Measurements from ENCODE around the gene MED4.

Gene MED4

DNA sequence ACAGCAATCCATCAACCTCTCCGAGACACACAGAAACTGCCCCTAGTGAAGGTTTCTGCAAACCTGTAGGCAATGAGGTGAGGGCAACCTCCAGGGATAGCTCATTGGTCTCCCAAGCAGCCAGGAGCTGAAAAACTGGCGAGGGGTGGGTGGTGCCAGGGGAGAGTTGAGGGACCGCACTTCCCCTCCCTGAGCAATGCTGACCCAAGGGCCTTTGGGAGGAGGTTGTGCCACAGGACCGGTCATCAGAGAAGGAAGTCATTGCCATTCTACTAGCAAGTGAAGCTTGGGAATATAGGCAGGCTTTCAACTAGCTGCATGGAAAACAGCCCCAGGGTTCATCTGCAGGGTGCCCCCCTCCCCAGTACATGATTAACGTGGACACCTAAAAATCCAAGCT lies 23.1 kb upstream of the MED4 start:
- Histone ChIP-seq H3K4me1 (ENCODE audit: insufficient read depth, low read length) (no peaks in the 10 kb centered on the region), H3K9ac (ENCODE audit: low read depth, low read length) (no peak overlapping the region), H3K27me3 (ENCODE audit: insufficient read depth, low read length) (no peaks in the 10 kb centered on the region), H3K4me3 (ENCODE audit: low read length) (no peak overlapping the region), H3K27ac (ENCODE audit: low read depth, low read length) (no peak overlapping the region), H3K36me3 (ENCODE audit: insufficient read depth, low read length) (no peaks in the 10 kb centered on the region), H3K9me3 (ENCODE audit: insufficient read depth, low read depth, low read length) (no peaks in the 10 kb centered on the region)
- 89% methylated on average over 4 of the region's 5 CpGs for WGBS

DNA sequence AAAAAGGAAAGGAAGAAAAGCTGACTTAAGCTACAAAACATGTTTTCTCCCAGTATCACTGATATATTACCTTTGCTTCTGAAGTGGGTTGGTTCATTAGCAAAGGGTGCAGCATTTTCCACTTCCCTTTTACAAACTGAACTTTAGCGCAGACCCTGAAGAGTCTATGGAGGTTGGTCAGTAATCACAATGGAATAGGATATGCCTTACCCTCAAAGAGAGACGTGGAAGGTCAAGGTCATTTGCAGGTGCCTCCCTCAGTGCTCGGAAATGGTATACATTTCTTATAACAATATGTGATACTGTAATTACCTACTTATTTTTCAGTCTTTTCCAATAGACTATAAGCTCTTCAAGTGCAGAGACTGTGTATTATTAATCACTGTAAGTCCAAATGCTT lies 21.9 kb upstream of the MED4 start:
- WGBS, result 50% methylated on average over 2 of the region's 3 CpGs
- H3K27me3 ChIP-seq (ENCODE audit: insufficient read depth, low read length), result no peaks in the 10 kb centered on the region
- no peak overlapping the region for H3K27ac ChIP-seq (ENCODE audit: low read depth, low read length)
- H3K4me3 ChIP-seq (ENCODE audit: low read length), result no peak overlapping the region
- H3K4me1 ChIP-seq (ENCODE audit: insufficient read depth, low read length), result no peaks in the 10 kb centered on the region
- H3K36me3 ChIP-seq (ENCODE audit: insufficient read depth, low read length), result no peaks in the 10 kb centered on the region
- no peak overlapping the region for H3K9ac ChIP-seq (ENCODE audit: low read depth, low read length)
- H3K9me3 ChIP-seq (ENCODE audit: insufficient read depth, low read depth, low read length), result no peaks in the 10 kb centered on the region

DNA sequence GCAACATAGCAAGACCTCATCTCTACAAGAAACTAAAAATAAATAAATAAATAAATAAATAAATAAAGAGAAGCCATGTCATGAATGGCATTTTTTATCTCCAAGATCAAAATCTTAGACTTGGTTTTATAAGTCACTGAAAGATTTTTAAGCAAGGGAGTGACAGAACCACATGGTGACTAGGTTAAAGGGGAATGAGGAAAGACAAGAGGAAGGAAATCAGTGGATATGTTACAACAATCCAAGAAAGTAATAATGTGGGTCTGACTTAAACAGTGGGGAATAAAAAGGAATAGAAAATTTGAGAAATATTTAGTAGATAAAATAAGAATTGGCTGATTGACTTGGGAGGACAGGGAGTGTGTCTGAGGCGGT lies 18.8 kb upstream of the MED4 start:
- Histone ChIP-seq H3K27me3 (ENCODE audit: insufficient read depth, low read length) (no peaks in the 10 kb centered on the region), H3K4me3 (ENCODE audit: low read length) (no peak overlapping the region), H3K9me3 (ENCODE audit: insufficient read depth, low read depth, low read length) (no peaks in the 10 kb centered on the region), H3K27ac (ENCODE audit: low read depth, low read length) (no peak overlapping the region), H3K36me3 (ENCODE audit: insufficient read depth, low read length) (no peaks in the 10 kb centered on the region), H3K9ac (ENCODE audit: low read depth, low read length) (no peak overlapping the region), H3K4me1 (ENCODE audit: insufficient read depth, low read length) (no peaks in the 10 kb centered on the region)
- WGBS, result 91% methylated on average over 1 of the region's 1 CpG

DNA sequence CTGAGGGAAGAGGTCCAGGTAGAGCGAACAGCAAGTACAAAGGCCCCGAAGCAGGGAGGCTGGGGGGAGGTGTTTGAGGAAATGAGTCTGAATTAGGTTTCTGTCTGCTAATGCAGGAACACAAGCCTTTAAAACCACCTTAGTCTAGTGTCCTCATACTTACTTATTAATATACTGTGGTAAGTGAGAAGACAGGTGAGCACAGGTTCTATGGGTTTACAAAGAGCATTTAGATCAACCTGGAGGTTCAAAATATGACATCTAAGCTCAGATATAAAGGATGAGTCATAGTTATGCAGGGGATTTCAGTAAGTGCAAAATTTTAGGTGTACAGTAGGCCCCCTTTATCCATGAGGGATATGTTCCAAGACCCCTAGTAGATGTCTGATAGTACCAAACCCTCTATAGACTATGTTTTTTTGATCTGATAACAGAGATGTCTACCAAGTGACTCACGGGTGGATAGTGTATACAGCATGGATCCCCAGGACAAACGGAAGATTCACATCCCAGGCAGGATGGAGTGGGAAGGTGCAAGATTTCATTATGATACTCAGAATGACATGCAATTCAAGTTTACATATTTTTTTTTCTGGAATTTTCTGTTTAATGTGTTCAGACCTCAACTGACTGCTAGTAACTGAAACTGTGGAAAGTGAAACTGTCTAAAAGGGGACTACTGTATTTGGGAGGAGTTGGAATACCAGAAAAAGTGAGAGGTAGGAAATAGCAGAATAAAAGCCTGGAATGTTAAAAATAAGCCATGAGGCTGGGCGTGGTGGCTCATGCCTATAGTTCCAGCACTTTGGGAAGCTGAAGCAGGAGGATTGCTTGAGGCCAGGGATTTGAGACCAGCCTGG lies 18.2 kb upstream of the MED4 start:
- H3K9me3 ChIP-seq (ENCODE audit: insufficient read depth, low read depth, low read length), result no peaks in the 10 kb centered on the region
- no peaks in the 10 kb centered on the region for H3K4me1 ChIP-seq (ENCODE audit: insufficient read depth, low read length)
- no peak overlapping the region for H3K4me3 ChIP-seq (ENCODE audit: low read length)
- no peak overlapping the region for H3K9ac ChIP-seq (ENCODE audit: low read depth, low read length)
- no peak overlapping the region for H3K27ac ChIP-seq (ENCODE audit: low read depth, low read length)
- H3K36me3 ChIP-seq (ENCODE audit: insufficient read depth, low read length), result no peaks in the 10 kb centered on the region
- 95% methylated on average over 5 of the region's 5 CpGs for WGBS
- H3K27me3 ChIP-seq (ENCODE audit: insufficient read depth, low read length), result no peaks in the 10 kb centered on the region

DNA sequence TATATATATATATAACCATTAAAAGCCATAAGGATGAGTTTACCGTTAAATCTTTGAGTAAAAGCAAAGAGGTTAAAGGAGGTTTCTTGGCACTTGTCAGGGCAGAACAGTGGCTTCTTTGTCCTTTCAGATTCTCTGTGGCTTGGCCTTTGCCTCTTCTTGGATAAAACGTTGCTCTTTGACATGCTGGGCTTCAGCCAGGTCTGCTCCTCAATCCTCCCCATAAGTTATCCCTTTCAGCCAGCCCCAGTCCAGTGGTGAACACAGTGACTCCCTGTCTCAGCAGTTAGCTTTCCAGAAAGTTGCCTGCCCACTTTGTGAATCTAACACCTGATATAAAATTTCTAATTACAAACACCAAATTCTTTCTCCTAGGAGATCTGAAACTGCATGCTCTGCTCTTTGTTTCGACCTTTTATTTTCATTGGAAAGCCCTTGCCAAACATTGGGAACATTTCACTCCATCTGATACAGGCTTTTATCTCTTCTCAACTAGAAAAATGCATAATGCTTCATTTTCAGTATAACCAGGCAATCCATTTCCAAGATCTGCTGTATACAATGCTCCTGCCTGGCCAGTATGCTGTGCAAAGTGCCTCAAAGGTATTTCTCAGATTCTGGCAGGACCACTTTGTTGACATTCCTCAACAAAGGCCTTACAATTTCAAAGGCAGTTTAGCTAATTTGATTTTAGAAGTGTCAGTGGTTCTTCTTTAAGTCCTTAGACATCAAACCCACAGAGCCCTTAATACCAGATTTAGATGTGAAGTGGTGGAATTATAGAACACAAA lies 16.2 kb upstream of the MED4 start:
- H3K9me3 ChIP-seq (ENCODE audit: insufficient read depth, low read depth, low read length), result no peaks in the 10 kb centered on the region
- H3K4me1 ChIP-seq (ENCODE audit: insufficient read depth, low read length), result no peaks in the 10 kb centered on the region
- H3K27me3 ChIP-seq (ENCODE audit: insufficient read depth, low read length), result no peaks in the 10 kb centered on the region
- no peak overlapping the region for H3K27ac ChIP-seq (ENCODE audit: low read depth, low read length)
- no peak overlapping the region for H3K9ac ChIP-seq (ENCODE audit: low read depth, low read length)
- no peaks in the 10 kb centered on the region for H3K36me3 ChIP-seq (ENCODE audit: insufficient read depth, low read length)
- WGBS, result 83% methylated on average over 3 of the region's 3 CpGs
- no peak overlapping the region for H3K4me3 ChIP-seq (ENCODE audit: low read length)

DNA sequence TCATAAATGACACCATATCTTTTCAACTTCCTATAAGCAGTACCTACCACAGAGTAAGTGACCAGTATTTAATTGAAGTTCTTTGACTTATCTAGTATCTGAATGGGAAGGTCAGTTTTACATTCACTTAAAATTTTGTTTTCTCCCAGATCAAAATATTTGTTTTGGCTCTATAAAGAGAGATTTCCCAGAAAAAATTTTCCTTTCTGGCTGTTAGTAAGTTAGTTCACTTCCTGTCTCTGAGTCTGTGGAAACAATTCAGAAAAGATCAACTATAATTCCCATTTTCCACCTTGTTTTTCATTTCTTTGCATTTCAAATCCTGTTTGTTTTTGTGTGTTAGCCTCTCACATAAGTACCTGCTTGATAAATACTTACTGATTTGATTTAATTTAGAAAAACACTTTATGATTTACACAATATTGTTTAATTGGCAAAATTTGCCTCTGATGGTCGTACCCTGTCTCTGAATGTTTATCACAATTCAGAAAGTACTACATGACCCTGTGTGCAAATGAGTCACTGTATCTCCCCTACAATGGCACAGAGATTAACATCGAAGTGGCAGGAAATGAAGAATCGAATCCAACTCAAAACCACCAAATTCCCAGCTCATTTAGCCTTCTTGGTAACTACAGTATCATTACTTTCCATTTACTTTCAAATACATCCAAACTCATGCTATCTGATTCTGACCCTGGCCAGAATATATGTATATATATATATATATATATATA lies 15.4 kb upstream of the MED4 start:
- WGBS, result 89% methylated on average over 3 of the region's 3 CpGs
- Histone ChIP-seq H3K9ac (ENCODE audit: low read depth, low read length) (no peak overlapping the region), H3K27me3 (ENCODE audit: insufficient read depth, low read length) (no peaks in the 10 kb centered on the region), H3K4me3 (ENCODE audit: low read length) (no peak overlapping the region), H3K9me3 (ENCODE audit: insufficient read depth, low read depth, low read length) (no peaks in the 10 kb centered on the region), H3K27ac (ENCODE audit: low read depth, low read length) (no peak overlapping the region), H3K36me3 (ENCODE audit: insufficient read depth, low read length) (no peaks in the 10 kb centered on the region), H3K4me1 (ENCODE audit: insufficient read depth, low read length) (no peaks in the 10 kb centered on the region)

DNA sequence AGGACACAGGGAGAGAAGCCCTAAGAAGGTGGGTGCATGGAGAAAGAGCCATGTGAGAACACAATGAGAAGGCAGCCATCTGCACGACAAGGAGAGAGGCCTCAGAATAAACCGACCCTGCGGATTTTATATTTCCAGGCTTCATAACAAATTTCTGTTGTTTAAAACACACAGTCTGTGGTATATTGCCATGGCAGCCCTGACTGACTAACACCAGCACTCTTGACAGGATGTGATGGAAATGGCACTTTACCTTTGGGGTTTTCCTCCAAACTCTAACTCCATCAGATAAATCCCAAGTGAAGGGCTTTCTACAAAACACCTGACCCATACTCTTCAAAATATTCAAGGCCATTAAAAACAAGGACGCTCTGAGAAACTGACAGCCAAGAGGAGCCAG lies 13.2 kb upstream of the MED4 start:
- Histone ChIP-seq H3K27ac (ENCODE audit: low read depth, low read length) (no peak overlapping the region), H3K9me3 (ENCODE audit: insufficient read depth, low read depth, low read length) (no peaks in the 10 kb centered on the region), H3K4me3 (ENCODE audit: low read length) (no peak overlapping the region), H3K27me3 (ENCODE audit: insufficient read depth, low read length) (no peaks in the 10 kb centered on the region), H3K9ac (ENCODE audit: low read depth, low read length) (no peak overlapping the region), H3K4me1 (ENCODE audit: insufficient read depth, low read length) (no peaks in the 10 kb centered on the region), H3K36me3 (ENCODE audit: insufficient read depth, low read length) (no peaks in the 10 kb centered on the region)
- 65% methylated on average over 4 of the region's 4 CpGs for WGBS

DNA sequence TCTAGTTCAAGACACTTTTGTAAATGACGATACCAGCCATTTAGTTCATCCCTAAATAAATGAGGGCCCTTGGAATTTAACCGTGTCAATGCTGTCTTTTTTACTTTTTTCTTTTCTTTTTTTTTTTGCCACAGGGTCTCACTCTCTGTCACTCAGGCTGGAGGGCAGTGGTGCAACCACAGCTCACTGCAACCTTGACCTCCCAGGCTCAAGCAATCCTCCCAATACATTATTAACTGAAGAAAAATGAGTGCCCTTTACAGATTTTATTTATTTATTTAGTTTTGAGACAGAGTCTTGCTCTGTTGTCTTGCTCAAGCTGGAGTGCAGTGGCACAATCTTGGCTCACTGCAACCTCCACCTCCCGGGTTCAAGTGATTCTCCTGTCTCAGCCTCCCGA lies 2.9 kb upstream of the MED4 start:
- no peaks in the 10 kb centered on the region for H3K36me3 ChIP-seq (ENCODE audit: insufficient read depth, low read length)
- H3K9me3 ChIP-seq (ENCODE audit: insufficient read depth, low read depth, low read length), result no peaks in the 10 kb centered on the region
- H3K27me3 ChIP-seq (ENCODE audit: insufficient read depth, low read length), result no peaks in the 10 kb centered on the region
- no peak overlapping the region for H3K4me3 ChIP-seq (ENCODE audit: low read length)
- peaks cover 25% of the 10 kb centered on the region for H3K4me1 ChIP-seq (ENCODE audit: insufficient read depth, low read length)
- 90% methylated on average over 4 of the region's 4 CpGs for WGBS
- no peak overlapping the region for H3K27ac ChIP-seq (ENCODE audit: low read depth, low read length)
- no peak overlapping the region for H3K9ac ChIP-seq (ENCODE audit: low read depth, low read length)

DNA sequence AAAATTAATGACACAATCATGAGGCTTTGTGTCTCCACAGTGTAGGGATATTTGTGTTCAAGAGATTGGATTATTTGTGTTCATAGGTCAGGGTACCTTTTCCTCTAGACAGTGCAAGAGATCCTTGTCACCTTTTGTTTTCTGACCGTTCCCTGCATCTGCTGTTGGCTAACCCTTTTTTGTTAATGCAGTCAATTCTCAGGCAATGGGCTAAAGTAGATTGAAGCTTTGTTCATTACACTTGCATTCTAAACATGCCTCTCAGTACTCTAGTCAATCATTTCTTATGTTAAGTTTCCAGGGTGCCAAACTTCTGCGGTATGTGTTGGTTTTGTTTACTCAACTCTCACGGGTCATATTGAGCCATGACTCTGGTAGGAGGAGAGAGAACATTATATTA lies 1.8 kb upstream of the MED4 start:
- peaks cover 25% of the 10 kb centered on the region for H3K4me1 ChIP-seq (ENCODE audit: insufficient read depth, low read length)
- no peaks in the 10 kb centered on the region for H3K36me3 ChIP-seq (ENCODE audit: insufficient read depth, low read length)
- no peak overlapping the region for H3K4me3 ChIP-seq (ENCODE audit: low read length)
- 18% methylated on average over 3 of the region's 3 CpGs for whole genome bisulfite sequencing
- peak overlapping the region; percentile 22; the same call in 1 of the 2 replicates for H3K9ac ChIP-seq (ENCODE audit: low read depth, low read length)
- H3K27me3 ChIP-seq (ENCODE audit: insufficient read depth, low read length), result no peaks in the 10 kb centered on the region
- no peaks in the 10 kb centered on the region for H3K9me3 ChIP-seq (ENCODE audit: insufficient read depth, low read depth, low read length)
- peak overlapping the region; percentile 91 for H3K27ac ChIP-seq (ENCODE audit: low read depth, low read length)

DNA sequence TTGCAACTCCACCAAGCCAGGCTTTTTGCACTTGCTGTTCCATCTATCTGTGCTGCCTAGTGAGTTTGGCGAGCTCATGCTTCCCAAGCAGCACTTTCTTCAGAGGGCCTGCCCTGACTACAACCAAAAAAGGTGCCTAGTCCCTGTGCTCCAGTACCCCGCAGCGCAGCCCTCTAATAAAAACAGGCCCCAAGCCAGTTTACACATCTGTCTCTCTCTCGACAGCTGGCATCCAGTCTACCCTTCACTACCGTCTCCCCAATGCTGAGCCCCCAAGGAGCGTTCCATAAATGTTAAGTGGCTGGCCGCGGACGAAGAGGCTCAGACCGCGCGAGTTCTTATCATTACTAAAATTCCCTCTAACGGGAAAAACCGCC lies 512 bp downstream of the MED4 start:
- peak overlapping the region; percentile 74 for H3K27ac ChIP-seq (ENCODE audit: low read depth, low read length)
- H3K9ac ChIP-seq (ENCODE audit: low read depth, low read length), result peak overlapping the region; percentile 98
- no peaks in the 10 kb centered on the region for H3K9me3 ChIP-seq (ENCODE audit: insufficient read depth, low read depth, low read length)
- no peaks in the 10 kb centered on the region for H3K27me3 ChIP-seq (ENCODE audit: insufficient read depth, low read length)
- no peaks in the 10 kb centered on the region for H3K36me3 ChIP-seq (ENCODE audit: insufficient read depth, low read length)
- H3K4me1 ChIP-seq (ENCODE audit: insufficient read depth, low read length), result peaks cover 25% of the 10 kb centered on the region
- H3K4me3 ChIP-seq (ENCODE audit: low read length), result peak overlapping the region; percentile 94
- 0% methylated on average over 14 of the region's 14 CpGs for WGBS

DNA sequence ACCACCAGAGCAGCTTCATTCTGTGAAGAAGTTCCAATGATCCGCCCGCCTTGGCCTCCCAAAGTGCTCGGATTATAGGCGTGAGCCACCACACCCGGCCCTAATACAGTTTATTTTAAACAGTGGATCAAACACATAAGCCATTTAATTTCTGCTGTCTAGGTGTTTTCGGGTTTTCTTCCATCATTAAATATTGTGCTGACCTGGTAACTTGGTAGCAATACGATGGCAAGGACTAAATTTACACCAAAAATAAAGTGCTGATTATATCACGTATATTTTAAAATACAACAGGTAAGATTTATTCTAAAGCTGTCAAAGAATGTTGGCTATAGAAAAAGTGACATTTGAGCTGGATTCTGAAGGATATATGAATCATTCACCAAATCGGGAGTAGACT lies 1.3 kb downstream of the MED4 start:
- peak overlapping the region; percentile 98 for H3K9ac ChIP-seq (ENCODE audit: low read depth, low read length)
- peak overlapping the region; percentile 94 for H3K4me3 ChIP-seq (ENCODE audit: low read length)
- WGBS, result 88% methylated on average over 9 of the region's 9 CpGs

More for the DNA sequence above, 1.3 kb downstream of the MED4 start:
- H3K4me1 ChIP-seq (ENCODE audit: insufficient read depth, low read length), result peaks cover 25% of the 10 kb centered on the region
- no peaks in the 10 kb centered on the region for H3K27me3 ChIP-seq (ENCODE audit: insufficient read depth, low read length)
- no peak overlapping the region for H3K27ac ChIP-seq (ENCODE audit: low read depth, low read length)
- H3K9me3 ChIP-seq (ENCODE audit: insufficient read depth, low read depth, low read length), result no peaks in the 10 kb centered on the region
- no peaks in the 10 kb centered on the region for H3K36me3 ChIP-seq (ENCODE audit: insufficient read depth, low read length)
